ENCODE data around the gene VAT1.
A peak's percentile ranks its signal among the peaks of the same experiment; 100 is the strongest.

Gene VAT1

DNA sequence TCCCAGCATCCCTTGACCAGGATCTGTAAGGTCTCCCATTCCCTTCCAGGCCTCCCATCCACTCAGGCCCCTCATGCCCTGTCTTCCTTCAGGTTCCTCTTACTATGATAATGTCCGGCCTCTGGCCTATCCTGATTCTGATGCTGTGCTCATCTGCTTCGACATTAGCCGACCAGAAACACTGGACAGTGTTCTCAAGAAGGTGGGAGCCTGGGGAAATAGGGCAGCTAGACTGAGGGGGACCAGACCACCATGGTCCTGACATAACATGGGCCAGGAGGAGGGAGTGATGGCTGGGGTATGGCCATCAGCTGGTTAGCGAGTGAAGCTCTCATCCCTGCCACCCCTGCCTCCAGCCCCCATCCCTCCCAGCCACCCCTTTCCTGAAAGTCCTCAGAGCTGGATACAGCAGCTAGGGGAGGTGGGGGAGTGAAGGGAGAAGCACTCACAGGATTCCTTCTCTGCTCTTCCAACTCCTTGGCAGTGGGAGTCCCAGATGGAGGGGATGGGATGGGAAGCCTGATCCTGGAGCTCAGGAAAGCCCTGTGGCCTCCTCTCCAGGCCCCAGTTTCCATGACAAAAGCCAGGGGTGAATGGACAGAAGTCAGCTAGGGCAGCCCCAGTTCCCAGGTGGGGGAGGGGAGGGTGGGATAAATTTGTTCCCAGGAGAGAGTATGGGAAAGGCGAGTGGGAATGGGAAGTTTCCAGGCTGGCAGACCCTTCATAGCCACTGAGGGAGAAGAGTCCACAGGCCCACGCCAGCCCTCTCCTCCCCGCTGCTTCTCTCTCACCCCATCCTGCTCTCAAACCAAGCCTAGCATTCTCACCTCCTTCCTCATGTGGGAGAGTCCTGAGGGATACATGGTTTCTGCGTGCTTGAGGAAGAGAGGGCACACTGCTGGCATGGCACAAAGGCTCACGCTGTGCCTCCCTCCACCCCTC is 5.2 kb upstream of the VAT1 start:
- no peak for DNase-seq (ENCODE audit: low spot score)

DNA sequence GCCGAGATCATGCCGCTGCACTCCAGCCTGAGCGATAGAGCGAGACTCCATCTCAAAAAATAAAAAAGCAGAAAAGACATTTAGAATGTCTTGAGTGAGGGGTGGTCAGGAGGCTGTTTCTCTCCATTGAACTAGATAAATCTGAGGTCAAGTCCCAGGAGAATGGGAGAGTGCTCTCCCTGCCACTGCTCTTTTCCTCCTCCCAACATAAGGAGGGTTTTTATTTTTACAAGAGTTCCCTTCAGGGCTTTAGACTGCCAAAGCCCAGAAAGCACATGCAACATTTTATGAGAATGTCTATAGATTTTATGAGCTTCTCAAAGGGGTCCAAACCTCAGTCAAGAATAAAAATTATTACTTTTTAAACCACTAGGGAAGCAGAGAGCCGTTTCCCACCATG is 4.4 kb upstream of the VAT1 start:
- DNase-seq (ENCODE audit: low spot score) = no peak

DNA sequence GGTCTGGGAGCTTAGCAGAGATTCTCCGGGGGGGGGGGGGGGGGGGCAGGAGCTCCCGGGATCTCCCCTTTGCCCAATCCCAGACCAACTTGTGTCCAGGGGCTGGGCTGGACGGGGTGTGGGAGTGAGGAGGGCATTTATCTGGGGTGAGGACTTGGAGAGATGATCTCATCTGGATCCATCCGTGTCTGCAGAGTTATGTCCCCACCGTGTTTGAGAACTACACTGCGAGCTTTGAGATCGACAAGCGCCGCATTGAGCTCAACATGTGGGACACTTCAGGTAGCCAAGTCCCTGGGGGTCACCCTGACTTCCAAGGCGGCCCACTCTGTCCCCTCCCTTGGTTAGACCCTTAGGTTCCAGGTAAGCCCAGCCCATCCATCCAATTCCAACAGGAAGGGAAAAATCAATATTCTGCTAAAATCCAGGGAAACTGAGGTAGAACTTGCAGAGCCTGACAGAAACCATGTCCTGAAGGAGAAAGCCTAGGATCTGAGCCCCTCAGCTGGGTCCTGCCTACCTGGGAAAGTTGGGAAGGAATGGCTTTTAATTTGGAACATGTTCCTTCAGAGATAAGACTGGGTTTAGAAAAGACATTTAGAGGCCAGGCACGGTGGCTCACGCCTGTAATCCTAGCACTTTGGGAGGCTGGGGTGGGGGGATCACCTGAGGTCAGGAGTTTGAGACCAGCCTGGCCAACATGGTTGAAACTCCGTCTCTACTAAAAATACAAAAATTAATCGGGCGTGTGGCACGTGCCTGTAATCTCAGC is 3.8 kb upstream of the VAT1 start:
- no peak for DNase-seq (ENCODE audit: low spot score)

DNA sequence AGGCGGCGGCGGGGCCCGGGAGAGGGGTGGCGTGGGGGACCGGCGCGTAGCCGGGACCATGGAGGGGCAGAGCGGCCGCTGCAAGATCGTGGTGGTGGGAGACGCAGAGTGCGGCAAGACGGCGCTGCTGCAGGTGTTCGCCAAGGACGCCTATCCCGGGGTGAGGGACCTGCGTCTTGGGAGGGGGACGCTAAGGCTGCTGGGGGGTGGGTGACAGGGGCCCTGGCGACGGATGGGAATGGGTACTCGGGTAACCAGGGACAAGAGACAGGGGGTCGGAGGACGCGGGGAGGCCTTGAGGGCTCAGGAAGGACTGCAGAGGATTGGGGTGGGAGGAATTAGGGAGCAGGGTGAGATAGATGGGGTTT is 3.1 kb upstream of the VAT1 start:
- DNase-seq (ENCODE audit: low spot score) = no peak

DNA sequence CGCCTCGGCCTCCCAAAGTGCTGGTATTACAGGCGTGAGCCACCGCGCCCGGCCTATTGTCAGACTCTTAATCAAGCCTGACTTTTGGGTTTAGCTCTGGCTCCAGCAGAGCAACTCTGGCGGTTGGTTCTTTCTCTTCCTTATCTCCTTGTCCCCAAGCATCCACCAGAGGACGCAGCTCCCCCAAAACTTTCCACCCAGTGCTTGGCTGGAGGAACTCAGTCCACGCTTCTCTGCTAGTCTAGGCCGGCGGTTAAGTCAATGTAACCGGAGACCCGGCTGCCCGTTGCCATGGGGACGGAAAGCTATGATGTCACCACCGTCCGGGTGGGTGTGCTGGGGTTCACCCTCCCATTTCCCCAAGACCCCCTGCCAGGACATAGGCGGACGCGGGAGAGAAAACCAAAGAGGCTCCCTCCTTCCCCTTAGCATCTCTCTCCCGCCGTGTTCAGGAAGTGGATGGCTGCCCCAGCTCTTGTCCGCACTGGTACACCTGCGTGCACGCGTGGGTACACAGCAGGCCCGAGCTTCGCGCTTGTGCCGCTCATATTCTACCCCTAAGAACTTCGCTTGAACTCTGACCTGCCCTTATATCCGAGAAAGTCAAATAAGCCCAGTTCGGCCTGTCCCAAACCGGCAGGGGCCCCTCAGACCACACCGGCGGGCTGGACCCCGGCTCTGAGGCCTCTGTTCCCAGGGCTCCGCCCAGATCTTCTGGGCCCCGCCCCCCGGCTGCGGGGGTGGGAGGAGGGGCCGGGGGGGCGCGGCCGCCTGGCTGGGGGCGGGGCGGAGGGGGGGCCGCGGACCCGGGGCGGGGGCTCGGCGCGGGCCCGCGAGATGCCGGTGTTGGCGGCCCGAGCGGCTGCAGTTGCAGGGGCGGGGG is 2.5 kb upstream of the VAT1 start, which contains the start of gene RND2:
Gene RND2, plus strand, starts transcription at position 825 of the 883 bp plus-strand sequence. CDS start 117 bp downstream, outside the sequence.
- DNase-seq (ENCODE audit: low spot score) = peak; percentile 98

DNA sequence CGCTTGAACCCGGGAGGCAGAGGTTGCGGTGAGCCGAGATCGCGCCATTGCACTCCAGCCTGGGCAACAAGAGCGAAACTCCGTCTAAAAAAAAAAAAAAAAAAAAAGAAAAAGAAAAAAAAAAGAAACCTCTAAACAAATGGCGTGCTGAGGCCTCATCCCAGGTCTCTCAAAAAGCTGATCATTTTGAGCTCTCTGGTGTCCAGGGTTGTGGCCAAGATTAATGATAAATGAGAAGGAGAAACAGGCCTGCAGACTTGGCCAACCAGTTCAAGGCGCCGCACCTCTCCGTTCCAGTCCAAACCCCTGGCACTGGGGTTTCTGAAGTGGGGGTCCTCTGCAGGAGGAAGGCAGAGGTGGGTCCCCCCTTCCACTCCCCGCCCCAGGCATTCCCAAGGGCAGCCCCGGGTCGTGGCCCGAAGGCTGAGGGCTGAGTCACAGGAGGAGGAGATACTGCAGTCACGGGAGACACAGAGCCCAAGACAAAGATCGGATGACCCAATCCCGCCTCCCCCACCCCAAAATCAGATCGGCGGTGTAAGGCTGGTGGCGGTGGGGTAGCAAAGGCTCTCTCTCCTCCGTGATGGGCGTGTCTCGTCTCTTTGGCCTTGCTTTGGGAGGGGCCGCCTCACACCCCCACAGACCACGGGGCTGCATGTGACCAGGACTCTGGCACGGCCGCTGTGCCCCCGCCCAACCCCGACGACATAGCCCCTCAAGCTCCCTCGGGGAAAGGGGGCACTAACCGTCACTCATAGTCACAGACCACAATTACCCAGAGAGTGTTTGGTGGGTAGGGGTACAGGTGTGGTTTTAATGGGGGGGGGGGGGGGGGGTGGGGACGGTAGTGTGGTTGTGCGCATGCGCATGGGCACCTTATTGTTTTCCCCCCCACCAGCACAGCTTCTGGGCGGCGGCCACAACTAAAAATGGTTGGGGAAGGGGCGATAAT is 1.1 kb downstream of the VAT1 start:
- DNase-seq (ENCODE audit: low spot score) = peak; percentile 83

DNA sequence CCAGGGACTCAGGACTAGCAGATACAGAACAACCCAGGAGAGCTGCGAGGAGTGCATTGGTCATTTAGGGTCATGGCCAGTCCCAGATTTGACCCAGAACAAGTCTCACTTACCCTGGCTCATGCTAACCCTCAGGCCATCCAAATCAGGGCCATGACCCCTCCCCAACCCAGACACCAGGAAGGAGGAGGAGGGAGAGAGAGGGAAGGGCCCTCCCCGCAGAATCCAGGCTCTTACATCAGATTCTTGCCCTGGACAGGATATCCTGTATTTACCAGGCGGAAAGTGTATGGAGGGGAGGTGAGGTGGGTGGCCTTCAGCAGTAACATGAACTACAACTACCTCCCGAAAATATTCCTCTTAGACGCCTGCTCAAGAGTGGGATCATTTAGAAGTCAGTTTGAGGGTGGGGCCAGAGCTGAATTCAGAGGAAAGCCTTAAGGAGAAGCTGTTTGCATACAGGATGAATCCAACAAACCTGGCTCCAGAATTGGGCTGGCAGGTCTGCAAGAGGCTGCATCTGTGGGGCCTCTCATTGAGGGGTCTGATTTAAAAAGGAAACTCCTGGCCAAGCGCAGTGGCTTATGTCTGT is 2.1 kb downstream of the VAT1 start:
- no peak for DNase-seq (ENCODE audit: low spot score)

DNA sequence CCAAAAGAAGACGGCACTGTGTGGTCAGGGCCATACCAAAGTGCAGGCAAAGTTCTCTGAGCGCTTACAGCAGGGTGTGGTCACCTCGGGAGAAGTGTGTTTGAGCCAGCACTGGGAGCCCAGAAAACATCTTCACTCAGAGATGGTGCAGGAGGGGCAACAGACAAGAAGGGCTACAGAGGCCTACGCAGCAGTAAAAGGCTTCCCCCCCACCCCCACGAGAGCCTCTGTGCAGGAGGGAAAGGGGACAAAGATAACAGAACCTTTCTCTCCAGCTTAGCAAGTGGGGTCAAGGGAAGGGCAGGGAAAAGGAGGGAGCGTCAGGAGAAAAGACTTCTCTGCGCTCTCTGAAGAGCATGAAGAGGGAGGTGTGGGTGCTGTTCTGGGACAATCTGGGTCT is 2.8 kb downstream of the VAT1 start:
- DNase-seq (ENCODE audit: low spot score) = peak; percentile 36

DNA sequence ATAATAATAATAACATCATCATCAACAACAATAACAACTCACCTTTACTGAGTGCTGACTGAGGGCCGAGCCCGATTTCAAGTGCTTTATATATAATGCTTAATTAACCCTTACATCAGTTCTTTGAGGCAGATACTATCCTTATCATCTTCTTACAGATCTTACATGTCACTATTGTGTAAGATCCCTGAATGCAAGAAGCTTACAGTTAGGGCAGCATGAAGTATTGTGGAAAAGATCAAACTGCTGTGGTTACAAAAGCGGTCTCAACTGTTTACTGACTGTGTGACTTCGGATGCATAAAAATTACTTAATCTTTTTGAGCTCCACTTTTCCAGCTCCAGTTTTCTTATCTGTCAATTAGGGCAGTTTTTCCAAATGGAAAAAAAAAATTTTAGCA is 3.3 kb downstream of the VAT1 start:
- no peak for DNase-seq (ENCODE audit: low spot score)

DNA sequence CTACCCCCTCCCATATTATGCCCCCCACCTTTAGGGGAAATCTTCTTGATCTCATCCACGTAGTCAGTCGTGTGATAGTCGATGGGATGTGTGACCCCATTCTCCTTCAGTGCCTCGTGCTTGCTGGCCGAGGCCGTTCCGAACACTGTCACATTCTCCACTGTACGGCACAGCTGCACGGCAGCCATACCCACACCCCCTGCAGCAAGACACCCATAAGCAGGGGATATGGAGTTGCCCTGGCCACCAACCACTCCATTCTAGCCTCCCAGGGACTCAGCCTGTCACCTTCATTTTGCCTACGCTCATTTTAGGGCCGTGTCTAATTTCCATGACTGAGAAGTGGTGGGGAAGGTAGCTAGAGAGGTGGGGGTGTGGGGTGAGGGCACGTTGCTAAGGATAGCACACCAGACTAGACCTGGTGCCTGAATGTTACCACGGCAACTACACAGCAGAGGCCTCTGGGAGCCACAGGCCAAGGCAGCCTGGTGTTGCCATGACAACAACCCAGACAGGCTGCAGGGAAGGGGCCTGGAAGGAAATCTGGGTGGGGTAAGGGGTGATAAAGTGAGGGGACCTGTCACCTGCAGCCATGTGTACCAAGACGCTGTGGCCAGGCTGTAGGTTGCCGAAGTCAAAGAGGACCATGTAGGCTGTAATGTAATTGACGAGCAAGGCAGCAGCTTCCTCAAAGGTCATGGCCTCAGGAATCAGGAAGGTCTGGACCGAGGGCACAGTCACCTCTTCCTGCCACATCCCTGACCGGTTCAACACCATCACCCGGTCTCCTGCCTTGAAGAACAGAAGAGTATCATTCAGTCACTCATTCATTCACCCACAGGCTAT is 4.0 kb downstream of the VAT1 start:
- DNase-seq (ENCODE audit: low spot score) = no peak

DNA sequence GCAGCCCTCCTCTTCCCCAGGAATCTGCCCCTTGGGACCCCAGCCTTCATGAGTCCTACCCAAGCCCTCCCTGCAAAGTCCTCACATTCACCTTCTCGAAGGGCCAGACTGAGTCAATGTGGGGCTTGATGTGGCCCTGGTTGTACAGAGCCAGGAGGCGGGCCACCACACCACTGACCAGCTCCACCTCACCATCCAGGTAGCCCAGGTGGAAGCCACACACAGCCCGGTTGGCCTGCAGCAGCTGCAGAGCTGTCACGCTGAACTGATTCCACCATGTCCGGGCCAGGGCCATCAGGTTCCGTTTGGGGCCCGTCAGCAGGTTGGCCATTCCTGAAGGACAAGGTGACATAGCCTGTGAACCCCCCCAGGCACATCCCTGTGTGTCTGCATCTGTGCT is 6.0 kb downstream of the VAT1 start:
- DNase-seq (ENCODE audit: low spot score) = no peak

DNA sequence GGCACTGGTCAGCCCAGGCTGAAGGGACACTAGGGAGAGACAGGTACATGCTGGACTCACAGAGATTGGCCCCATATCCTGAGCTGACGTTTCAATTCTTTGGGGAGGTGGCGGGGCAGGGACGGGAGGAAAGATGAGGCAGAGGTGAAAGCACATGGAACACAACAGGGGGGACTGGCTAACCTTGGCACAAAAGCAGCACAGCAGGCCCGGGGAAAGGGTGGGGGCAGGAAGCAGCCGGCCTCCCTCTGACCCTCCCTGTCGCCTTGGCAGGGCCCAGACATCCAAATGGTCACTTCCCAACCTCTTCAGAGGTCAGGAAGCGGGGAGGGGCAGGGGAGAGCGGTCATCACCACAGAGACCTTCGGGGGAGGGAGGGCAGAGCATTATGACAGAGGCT is 6.6 kb downstream of the VAT1 start:
- DNase-seq (ENCODE audit: low spot score) = no peak

DNA sequence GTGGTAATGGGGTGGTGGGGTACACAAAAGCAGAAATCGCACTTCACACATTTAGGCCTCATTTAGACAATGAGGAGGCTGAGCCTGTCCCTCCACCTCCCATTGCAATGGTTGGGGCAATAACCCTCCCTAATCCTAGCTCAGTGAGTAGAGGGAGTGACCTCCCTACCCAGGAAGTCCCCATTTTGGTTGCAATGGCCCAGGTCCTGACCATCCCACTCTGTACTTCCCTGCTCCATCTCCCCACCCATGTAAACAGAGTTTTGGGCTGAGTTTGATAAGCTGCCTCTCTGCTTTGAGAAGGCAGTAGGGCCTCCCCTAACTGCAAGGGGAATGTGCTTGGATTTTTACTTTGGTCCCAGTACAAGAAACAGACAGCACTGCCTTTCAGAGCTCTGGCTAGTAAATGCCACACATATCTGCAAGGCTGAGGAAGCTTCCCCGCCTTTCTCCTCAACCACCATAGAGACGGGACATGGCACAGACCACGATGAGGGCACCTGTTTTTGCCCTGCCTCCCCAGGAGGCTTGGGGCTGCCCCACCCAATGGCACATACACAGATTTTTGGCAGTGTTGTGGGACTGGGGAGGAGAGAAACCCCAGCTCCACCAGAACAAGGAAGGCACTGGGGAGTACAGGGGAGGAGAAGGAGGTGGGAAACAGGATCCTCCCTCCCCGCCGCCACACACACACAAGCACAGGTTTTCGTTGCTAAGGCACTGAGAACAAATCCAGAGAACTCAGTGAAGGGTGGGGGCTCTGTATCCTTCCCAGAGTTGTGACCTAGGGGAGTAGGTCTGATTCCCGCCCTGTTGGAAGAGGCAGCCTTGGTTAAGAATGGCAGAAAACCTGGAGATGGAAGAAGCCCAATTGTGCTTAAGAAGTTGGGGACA is 7.3 kb downstream of the VAT1 start:
- no peak for DNase-seq (ENCODE audit: low spot score)

DNA sequence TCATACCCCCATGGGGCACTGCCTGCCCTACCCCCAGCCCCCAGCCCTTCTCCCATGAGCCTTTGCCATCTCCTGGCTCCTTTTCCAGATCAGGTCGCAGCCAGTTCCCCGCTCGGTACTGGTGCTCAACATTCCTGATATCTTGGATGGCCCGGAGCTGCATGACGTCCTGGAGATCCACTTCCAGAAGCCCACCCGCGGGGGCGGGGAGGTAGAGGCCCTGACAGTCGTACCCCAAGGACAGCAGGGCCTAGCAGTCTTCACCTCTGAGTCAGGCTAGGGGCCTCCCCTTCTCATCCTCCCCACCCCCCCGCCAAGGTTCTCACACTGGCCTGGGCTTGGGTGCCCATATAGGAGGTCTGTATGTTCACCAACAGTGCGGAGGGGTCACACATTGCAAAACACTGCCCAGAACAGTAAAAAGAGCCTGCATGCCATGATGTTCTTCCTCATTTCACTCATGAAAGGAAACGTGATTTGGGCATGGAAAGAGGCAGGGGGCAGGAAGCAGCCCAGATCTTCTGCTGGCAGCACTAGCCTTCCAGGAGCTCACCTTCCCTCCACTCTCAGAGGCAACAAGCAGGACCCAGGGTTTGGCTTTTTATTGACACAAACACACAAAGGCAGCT is 8.1 kb downstream of the VAT1 start:
- DNase-seq (ENCODE audit: low spot score) = no peak

DNA sequence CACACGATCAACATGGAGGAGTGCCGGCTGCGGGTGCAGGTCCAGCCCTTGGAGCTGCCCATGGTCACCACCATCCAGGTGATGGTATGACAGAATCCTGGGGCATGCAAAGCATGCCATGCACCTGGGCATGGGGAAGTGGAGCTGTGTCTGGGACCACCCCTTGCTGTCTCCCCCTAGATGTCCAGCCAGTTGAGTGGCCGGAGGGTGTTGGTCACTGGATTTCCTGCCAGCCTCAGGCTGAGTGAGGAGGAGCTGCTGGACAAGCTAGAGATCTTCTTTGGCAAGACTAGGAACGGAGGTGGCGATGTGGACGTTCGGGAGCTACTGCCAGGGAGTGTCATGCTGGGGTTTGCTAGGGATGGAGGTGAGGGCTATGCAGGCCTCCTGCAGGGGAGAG is 8.9 kb downstream of the VAT1 start:
- DNase-seq (ENCODE audit: low spot score) = no peak

DNA sequence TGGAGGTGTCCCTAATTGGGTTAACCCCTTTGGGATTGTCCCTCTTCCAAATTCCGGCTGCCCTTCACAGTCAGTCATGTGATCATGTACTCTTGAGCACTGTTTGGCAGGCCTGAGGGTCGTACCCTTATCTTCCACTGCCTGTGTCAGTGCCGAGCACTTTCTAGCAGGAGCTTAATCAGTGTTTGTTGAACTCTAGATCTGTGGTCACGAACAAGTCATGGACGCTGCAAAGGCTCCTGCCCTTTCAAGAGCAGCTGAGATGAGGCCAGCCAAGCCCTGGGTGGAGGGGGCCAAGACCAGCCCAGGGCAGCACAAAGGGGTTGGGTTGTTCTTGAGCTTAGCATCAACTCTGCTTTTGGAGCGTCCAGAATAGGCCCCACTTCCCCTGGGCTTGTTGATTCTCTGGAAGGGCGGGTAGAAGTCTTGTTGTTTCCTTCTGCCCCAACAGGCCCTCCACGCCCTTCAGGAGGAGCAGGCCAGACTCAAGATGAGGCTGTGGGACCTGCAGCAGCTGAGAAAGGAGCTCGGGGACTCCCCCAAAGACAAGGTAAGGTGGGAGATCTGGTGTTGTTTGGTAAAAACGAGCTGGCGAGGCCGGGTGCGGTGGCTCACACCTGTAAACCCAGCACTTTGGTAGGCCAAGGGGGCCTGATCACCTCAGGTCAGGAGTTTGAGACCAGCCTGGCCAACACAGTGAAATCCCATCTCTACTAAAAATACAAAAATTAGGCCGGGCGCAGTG is 10.3 kb downstream of the VAT1 start:
- no peak for DNase-seq (ENCODE audit: low spot score)

DNA sequence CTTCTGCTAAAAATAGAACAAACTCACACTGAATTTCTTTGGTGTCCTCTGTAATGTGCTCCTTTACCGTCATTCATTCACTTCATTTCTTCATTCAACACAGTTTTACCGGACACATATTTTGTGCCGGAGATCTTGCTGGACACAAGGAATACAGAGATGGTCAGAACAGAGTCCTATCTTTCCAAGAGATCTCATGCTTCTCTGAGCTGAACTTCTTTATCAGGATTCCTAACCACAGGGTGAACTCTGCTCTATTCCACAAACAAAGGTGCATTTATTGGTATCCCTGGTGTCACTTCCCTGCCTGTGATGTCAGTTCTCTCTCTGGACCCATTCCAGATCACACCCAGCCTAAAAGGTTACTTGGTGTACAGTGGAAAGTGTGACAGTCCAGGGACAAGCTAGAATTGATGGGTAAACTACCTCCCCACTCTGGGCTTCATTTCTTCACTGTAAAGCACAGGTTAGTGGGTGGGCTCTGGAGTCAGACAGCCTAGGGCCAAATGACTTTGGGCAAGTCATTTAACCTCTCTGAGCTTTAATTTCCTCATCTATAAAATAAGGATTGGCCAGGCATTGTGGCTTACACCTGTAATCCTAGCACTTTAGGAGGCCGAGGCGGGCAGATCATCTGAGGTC is 11.4 kb downstream of the VAT1 start:
- no peak for DNase-seq (ENCODE audit: low spot score)

All from AG08396 (cell line).